ENCODE data around the gene FAM83E.

Gene FAM83E

DNA sequence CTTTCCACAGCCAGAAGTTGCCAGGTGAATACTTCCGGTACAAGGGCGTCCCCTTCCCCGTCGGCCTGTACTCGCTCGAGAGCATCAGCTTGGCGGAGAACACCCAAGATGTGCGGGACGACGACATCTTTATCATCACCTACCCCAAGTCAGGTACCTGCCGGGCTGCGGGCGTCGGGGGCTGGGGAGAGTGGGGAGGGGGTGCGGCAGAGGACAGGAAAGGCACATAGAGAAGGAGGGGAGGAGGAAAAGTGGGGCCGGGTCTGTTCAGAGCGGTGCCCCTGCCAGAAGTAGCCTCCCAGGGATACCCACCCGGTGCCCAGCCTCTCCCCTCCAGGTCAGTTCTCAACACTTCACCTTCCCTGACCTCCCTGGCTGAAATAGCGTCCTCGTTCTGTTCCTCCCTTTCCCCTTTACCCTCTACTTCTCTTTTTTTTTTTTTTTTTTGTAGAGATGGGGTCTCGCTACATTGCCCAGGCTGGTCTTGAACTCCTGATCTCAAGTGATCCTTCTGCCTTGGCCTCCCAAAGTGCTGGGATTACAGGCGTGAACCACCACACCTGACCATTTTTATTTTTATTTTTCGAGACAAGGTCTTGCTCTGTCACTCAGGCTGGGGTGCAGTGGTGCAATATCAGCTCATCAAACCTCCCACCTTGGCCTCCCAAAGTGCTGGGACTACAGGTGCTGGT lies 38.8 kb downstream of the FAM83E start:
- no peak for DNase-seq

DNA sequence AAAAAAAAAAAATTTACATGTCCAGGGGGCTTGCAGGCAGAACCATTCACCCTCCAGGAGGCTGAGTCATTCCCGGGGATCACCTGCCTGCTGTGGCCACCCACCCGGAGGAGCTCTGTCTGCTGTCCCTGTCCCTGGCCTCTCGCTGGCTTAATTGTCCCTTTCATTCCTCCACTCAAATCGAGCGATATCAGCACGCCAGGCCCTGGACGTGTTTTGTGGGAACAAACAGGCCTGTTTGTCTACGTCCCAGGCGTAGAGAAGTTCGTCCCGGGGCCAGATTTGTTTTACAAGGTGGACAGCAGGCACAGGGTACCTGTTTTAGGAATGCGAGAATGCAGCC lies 41.7 kb downstream of the FAM83E start:
- no peak for DNase-seq

DNA sequence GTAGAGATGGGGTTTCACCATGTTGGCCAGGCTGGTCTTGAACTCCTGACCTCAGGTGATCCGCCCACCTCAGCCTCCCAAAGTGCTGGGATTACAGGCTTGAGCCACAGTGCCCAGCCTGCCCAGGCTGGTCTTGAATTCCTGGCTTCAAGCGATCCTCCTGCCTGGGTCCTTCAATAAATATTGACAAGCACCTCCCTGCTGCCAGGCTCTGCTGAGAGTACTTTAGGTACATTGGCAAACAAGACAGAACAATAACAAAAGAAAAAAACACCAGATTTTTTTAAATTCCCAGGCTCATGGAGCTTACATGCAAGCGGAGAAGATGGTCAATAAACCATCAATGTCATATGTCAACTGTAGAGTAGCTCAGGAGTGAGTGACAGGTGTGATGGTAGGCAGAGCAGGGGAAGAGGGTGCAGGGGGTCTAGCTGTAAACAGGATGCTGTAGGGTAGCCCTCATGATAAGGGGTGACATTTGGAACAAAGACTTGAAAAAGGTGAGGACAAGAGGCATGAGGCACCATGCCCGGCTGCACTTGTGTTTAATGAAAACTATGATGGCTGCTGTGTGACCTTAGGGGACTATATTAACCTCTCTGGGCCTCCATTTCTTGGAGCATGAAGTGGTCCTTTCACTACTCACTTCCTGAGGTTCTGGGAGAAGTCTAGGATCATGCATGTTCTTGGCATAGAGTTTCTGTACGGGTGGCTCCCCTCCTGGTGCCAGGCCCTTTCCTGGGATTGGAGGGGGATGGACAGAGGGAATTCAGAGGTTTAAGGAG lies 43.3 kb downstream of the FAM83E start:
- no peak for DNase-seq

DNA sequence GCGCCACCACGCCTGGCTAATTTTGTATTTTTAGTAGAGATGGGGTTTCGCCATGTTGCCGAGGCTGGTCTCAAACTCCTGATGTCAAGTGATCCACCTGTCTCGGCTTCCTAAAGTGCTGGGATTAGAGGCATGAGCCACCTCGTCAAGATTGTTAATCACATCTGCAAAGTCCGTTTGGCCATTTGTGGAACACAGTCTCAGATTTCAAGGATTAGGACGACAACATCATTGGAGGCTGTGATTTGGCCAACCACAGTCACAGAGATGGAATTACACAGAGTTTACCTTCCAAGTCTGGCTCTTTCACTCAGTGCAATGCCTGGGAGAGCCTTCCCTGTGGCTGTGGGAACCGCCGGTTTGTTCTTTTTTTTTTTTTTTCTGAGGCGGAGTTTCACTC lies 45.1 kb downstream of the FAM83E start:
- DNase-seq: no peak

DNA sequence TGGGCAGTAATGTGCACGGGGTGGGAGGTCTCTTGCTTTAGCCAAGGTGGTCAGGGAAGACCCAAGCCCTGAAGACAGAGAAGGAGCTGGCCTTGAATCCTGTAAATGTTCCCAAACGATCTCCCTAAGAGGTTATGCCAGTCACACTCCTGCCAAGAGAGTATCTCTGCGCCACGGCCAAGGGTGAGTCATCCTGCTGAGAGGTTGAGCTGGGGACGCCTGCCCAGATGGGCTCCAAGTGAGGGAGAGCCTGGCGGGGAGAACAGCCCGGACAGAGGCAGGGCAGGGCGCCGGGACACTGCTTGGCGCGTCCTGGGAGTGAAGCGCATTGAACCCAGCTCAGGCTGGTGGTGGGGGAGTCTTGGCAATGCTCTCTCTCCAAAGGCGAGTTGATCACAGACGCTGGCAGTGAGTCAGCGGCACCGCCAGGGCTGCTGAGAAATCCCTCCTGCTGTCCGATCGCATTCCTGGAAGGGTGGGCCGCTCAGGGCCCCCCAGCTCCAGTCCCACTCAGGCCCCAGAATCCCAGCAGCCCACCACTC lies 46.5 kb downstream of the FAM83E start:
- DNase-seq: no peak

DNA sequence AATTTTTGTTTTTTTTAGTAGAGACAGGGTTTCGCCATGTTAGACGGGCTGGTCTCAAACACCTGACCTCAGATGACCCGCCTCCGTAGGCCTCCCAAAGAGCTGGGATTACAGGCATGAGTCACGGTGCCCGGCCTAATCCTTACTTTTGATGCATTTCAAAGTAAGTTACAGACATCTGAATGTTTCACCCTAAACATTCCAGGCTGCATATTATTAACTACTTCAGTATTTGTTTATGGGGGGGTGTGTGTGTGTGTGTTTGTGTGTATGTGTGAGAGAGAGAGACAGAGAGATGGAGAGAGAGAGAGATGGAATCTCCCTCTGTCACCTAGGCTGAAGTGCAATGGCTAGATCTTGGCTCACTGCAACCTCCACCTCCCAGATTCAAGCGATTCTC lies 49.8 kb downstream of the FAM83E start:
- no peak for DNase-seq

Measured in right kidney (tissue), 1 donor.